GM18951 (cell line): ENCODE results near the gene MAPRE2.

Source experiments
- POLR2A ChIP-seq: IDR thresholded peaks from 4 replicates; pipeline ENCODE4 v1.6.1; 2011; ENCODE audit warnings: mild to moderate bottlenecking; ENCODE audit not compliant: insufficient read length, insufficient read depth; ENCODE audit errors: extremely low read depth
- in situ Hi-C: fragments of 300-500 bp; cut with MboI; formaldehyde crosslinking; loops from one replicate; pipeline ENCODE4 v1.12.0; 2022; ENCODE audit warnings: low sequenced_read_pairs, mixed read lengths, inconsistent platforms; ENCODE audit not compliant: unreplicated experiment

The MAPRE2 gene

DNA sequence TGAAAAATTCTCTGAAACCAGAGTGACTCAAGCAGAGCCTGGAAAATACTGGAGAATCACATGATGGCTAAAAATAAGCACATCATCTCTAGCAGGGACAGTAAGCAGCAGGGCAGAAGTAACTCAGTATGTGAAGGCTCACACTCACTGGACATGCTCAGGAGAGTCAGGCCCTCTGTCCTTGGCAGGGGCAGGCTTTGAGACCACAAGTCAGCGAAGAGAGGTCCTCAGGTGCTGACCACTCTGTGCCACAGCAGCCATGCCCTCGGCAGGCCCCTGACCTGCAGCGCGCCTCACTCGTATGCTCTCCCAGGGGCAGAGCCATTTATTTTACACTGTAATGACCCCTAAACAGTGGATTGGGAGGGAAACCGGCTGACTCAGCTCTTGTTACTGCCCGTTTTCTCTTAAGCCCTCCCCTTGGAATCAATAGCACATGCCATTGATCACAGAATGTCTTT, 76.8 kb downstream of the MAPRE2 start:
- TF ChIP-seq POLR2A = no peak
- in situ Hi-C loops = no loop called here

DNA sequence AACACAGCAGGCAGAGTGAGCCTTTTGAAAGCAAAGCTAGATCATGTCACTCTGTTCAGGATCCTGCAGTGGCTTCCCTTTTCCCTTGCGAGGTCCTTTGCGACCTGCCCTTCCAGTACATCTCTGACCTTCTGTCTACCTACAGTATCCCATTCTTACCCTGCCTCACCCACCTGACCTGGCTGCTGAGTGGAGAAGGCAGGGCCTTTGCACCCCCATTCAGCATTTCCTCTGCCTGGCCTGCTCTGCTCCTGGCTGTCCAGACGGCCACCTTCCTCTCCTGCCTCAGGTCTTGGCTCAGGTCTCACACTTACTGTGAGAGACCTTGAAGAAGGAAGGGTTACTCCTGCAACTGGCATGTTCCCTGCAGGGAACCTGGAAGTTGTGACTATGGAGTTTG, 77.4 kb downstream of the MAPRE2 start:
- no peak for TF ChIP-seq POLR2A
- in situ Hi-C loops = no loop called here

DNA sequence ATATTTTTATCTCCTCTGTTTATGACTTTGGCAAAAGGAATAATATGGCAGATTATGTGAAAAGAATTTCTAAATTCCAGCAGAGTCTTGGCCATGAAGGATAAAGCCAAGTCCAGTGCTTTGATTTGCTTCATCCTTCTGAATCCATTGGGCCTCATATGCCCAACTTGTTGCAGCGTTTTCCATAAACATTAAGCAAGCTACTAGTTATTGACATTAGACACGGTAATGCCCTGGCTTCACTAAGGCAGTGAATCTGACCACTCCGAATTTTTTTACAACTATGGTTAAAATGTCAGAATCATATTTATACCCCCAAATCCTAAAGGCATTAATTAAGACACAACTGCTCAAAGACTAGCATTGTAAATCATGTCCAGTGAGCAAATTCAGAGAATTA, 79.8 kb downstream of the MAPRE2 start:
- in situ Hi-C loops = no loop called here

DNA sequence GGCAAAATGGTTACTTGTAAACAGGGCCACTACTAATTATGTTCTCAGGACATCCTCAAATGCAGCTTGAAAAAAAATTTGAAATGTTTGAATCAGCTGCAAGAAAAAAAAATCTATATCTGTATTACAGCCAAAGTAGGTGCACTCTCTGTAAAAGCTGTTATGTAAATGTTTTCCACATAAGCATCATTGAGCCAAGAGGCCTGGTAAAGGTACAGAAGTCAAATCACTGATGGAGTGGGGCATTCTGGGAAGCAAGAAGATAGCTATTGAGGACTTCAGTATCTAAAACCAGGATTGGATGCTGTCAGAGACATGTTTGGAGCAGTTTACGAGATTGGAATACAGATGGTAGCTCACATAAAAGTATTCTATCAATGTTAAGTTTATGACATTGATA, 80.3 kb downstream of the MAPRE2 start:
- in situ Hi-C loops = no loop called here
- no peak for TF ChIP-seq POLR2A

More for the DNA sequence above, 79.8 kb downstream of the MAPRE2 start:
- no peak for TF ChIP-seq POLR2A

DNA sequence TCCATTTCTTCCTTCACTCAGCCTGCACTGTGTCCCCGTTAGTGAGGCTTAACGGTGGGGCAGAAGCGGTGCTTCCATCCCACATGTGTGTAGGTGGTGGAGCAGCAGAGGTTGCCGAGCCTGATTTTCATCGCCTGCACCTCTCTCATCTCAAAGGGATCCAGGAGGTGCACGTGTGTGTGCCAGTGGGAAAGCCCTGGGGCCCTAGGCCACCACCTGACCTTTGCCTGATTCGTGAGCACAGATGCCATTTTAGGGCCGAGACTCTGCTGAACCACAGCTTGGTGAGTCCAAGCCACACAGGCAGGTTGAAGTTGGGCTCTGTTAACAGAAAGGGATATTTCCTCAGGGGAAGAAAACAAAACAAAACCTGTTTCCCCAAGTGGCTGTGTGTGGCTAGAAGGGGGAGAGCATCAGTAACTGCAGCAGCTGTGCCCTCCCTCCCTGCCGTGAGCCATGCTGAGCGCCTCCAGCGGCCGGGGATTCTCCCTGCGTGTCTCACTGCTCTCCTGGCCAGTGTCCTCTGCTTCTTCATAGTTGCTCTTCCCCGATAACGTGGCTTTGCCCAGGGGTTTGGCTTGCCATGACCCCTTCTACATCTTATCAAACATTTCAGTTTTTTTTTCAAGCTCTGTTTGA, 81.5 kb downstream of the MAPRE2 start:
- in situ Hi-C loops = no loop called here

DNA sequence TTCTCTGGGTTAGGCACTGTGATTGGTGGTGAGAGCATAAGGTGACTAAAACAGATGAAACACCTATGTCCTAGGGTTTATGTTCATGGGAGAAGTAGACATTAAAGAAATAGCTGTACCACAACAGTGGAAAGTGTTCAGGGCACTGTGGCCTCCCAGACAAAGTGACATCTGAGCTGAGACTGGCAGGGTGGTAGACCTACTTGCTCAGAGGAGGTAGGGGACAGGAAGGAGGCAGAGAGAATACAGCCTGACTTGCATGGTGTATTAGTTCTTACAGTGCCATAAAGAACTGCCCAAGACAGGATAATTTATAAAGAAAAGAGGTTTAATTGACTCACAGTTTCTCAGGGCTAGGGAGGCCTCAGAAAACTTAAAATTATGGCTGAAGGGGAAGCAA, 82.6 kb downstream of the MAPRE2 start:
- TF ChIP-seq POLR2A = no peak
- in situ Hi-C loops = no loop called here

More for the DNA sequence above, 81.5 kb downstream of the MAPRE2 start:
- TF ChIP-seq POLR2A = no peak

DNA sequence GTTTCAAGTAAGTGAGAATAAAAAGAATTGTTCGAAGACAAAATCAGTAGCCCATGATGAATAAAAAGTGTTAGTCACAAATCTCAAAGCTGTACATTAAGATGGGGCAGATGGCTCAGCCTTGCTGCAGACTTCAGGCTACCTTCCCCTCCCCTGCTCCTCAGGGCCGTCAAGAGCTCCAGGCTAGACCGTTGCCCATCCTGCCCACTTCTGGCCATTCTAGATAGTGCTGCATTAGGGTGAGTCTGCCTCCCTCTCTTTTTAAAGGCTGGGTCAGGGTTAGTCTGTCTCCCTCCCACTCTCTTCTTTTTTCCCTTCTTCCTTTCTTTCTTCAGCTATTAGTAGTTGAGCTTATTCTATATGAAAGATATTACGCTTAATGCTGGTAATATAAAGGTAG, 86.0 kb downstream of the MAPRE2 start:
- no peak for TF ChIP-seq POLR2A

DNA sequence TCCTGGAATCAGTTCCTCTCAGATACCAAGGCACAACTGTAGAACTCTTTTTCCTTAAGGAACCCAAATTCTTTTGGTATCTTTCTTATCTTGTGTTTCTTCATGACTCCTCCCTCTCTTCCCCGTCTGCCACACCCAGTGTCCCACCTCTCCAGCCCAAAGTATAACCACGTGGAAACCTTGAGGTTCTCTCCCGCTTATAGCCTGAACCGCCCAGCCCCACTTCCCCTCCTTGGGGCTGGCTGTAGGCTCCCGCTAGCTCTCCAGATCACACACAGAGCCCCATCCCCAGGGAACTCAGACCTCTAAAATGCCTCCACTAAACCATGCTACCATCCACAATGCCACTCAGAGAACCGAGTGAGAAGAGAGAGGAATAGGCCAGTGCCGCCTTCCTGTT, 87.5 kb downstream of the MAPRE2 start:
- in situ Hi-C loops = no loop called here

More for the DNA sequence above, 86.0 kb downstream of the MAPRE2 start:
- in situ Hi-C loops = no loop called here

DNA sequence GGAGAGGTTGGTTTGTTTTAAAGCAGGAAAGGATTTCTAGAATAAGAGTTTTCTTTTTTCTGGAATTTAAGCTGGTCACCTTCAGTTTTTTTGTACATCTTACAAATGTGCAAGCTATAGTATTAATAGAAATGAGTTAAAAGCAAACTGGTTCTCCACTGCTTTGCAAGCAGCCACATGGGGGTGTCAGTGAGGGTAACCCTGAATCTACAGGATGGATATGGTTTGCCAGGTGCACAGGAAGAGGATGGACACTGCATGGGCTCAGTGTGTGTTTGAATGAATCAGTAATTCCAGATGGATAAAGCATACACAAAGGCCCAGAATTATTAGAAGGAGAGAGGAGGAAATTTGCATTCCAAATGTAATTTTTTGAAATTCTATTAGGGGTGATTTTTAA, 89.0 kb downstream of the MAPRE2 start:
- in situ Hi-C loops = no loop called here

More for the DNA sequence above, 87.5 kb downstream of the MAPRE2 start:
- no peak for TF ChIP-seq POLR2A

DNA sequence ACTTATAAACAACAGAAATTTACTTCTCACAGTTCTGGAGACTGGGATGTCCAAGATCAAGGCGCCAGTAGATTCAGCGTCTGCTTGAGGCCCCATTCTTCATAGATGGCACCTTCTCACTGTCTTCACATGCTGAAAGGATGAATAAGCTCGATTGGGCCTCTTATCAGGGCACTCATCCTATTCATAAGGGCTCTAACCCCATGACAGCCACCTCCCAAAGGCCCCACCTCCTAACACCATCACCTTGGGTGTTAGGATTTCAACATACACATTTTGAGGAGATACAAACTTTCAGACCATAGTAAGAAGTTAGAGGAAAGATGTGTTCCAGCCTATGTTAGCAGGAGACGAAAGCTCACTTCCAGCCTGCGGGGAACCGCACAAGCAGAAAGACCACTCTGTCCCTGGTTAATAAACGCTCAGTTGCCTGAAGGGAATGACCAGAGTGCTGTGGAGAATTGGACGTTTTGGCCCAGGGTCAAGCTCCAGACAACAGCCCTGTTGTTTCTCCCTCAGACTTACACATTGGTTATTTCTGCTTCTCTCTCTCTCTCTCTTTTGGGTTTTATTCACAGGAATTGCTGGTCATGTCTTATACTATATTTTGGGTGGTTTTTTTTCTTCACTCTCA, 90.3 kb downstream of the MAPRE2 start:
- TF ChIP-seq POLR2A = no peak
- in situ Hi-C loops = no loop called here

More for the DNA sequence above, 89.0 kb downstream of the MAPRE2 start:
- TF ChIP-seq POLR2A = no peak

DNA sequence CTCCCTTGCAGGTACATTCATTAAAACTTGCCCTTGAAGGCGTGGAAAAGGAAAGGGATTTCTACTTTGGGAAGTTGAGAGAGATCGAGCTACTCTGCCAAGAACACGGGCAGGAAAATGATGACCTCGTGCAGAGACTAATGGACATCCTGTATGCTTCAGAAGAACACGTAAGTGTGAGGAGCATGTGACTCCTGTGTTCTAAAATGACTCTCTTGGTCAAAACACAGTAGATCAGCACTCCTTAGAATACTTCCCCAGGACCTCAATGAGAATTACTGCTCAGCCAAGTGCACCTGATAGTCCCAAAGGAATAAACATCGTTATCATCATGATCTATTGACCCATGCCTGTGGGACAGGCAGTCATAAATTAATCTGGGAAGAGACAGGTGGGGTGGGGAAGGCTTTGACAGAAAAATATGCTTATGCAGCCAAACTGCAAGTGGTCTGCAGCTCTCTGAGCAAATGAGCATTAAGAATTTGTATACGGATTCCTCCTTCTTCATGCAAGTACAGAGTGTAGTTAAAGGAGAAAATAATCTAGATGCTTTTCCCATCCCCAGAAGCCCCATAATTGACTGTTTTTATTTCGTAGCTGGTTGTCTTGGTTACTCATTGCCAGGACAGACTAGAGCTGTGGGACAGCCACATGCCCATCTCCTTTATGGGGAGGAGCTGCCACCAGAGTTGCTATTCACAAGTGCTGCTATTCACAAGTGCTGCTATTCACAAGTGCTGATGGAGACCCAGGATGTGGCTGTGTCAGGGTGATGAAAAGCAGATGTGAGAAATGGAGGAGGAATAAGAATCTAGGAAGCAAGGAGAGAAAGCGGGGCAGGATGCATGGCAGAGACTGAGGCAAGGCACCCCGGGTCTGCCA, 91.0 kb downstream of the MAPRE2 start:
- in situ Hi-C loops = no loop called here
- no peak for TF ChIP-seq POLR2A

DNA sequence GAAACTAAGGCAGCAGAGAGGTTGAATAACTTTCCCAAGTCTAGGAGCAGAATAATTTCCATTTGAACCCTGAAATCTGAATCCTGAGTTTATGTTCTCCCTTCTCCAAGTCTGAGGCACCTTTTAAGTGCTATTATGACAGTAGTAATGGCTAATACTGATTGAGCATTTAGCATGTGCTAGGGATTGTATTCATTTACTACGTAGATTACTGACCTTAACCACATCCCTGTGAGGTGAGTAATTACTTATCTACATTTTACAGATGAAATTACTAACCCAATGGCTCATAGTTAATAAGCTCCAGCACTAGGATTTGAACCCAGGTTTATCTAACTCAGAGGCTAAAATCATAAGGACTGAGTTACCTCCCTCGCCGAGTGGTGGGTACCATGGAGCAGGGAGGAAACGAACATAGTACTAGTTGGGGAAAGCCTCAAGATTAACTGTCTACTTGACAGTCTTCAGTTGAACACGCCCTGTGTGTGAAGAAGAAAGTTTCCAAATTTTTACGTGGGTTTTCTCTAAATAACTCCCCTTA, 93.0 kb downstream of the MAPRE2 start:
- no peak for TF ChIP-seq POLR2A
- in situ Hi-C loops = no loop called here
